HEK293 (cell line): ENCODE data around the gene HOGA1.

Source experiments
- GLIS1 ChIP-seq: fragments of 450-650 bp; formaldehyde crosslinking; IDR thresholded peaks from 2 replicates; pipeline ENCODE4 v1.5.1; 2016; ENCODE audit warnings: missing biosample characterization, missing genetic modification characterization
- MYNN ChIP-seq: fragments of 450-650 bp; formaldehyde crosslinking; IDR thresholded peaks from 2 replicates; pipeline ENCODE4 v1.5.1; 2016; ENCODE audit warnings: missing biosample characterization, missing genetic modification characterization, borderline replicate concordance
- PBX3 ChIP-seq: sonication (generic); formaldehyde crosslinking; IDR thresholded peaks from 2 replicates; pipeline ENCODE4 v1.8.1; 2022; ENCODE audit warnings: mild to moderate bottlenecking, moderate library complexity, missing genetic modification reagents
- PRDM2 ChIP-seq: fragments of 450-650 bp; formaldehyde crosslinking; IDR thresholded peaks from 2 replicates; pipeline ENCODE4 v1.5.1; 2016; ENCODE audit warnings: missing biosample characterization, missing genetic modification characterization, borderline replicate concordance
- REST ChIP-seq: fragments of 450-650 bp; formaldehyde crosslinking; IDR thresholded peaks from 2 replicates; pipeline ENCODE4 v1.5.1; 2016; ENCODE audit warnings: missing biosample characterization, missing genetic modification characterization
- ZBTB7A ChIP-seq: fragments of 450-650 bp; formaldehyde crosslinking; IDR thresholded peaks from 2 replicates; pipeline ENCODE4 v1.5.1; 2016; ENCODE audit warnings: low read depth, missing biosample characterization, missing genetic modification characterization
- ZNF155 ChIP-seq: fragments of 450-650 bp; formaldehyde crosslinking; IDR thresholded peaks from 2 replicates; pipeline ENCODE4 v1.5.1; 2016; ENCODE audit warnings: missing biosample characterization, missing genetic modification characterization
- ZNF175 ChIP-seq: fragments of 450-650 bp; formaldehyde crosslinking; IDR thresholded peaks from 2 replicates; pipeline ENCODE4 v1.5.1; 2016; ENCODE audit warnings: missing biosample characterization, missing genetic modification characterization
- ZNF19 ChIP-seq: fragments of 450-650 bp; formaldehyde crosslinking; IDR thresholded peaks from 2 replicates; pipeline ENCODE4; 2016; ENCODE audit warnings: missing biosample characterization, missing genetic modification characterization, low read depth
- ZNF202 ChIP-seq: fragments of 450-650 bp; formaldehyde crosslinking; IDR thresholded peaks from 2 replicates; pipeline ENCODE4 v1.5.1; 2016; ENCODE audit warnings: missing biosample characterization, missing genetic modification characterization, borderline replicate concordance
- ZNF214 ChIP-seq: fragments of 450-650 bp; formaldehyde crosslinking; IDR thresholded peaks from 2 replicates; pipeline ENCODE4 v1.5.1; 2017; ENCODE audit warnings: missing biosample characterization, mild to moderate bottlenecking, missing genetic modification characterization, borderline replicate concordance
- ZNF221 ChIP-seq: fragments of 450-650 bp; formaldehyde crosslinking; IDR thresholded peaks from 2 replicates; pipeline ENCODE4 v1.5.1; 2017; ENCODE audit warnings: missing biosample characterization, missing genetic modification characterization, borderline replicate concordance
- ZNF223 ChIP-seq: fragments of 450-650 bp; formaldehyde crosslinking; IDR thresholded peaks from 2 replicates; pipeline ENCODE4 v1.5.1; 2016; ENCODE audit warnings: missing biosample characterization, missing genetic modification characterization
- ZNF394 ChIP-seq: fragments of 450-650 bp; formaldehyde crosslinking; IDR thresholded peaks from 2 replicates; pipeline ENCODE4 v1.5.1; 2016; ENCODE audit warnings: missing biosample characterization, missing genetic modification characterization, mild to moderate bottlenecking, moderate library complexity, borderline replicate concordance
- ZNF423 ChIP-seq: fragments of 450-650 bp; formaldehyde crosslinking; IDR thresholded peaks from 2 replicates; pipeline ENCODE4 v1.5.1; 2016; ENCODE audit warnings: missing biosample characterization, missing genetic modification characterization
- ZNF473 ChIP-seq: fragments of 450-650 bp; formaldehyde crosslinking; IDR thresholded peaks from 2 replicates; pipeline ENCODE4 v1.5.1; 2017; ENCODE audit warnings: missing biosample characterization, missing genetic modification characterization
- ZNF488 ChIP-seq: fragments of 450-650 bp; formaldehyde crosslinking; IDR thresholded peaks from 2 replicates; pipeline ENCODE4 v1.5.1; 2016; ENCODE audit warnings: missing biosample characterization, missing genetic modification characterization
- ZNF521 ChIP-seq: fragments of 450-650 bp; formaldehyde crosslinking; IDR thresholded peaks from 2 replicates; pipeline ENCODE4 v1.5.1; 2017; ENCODE audit warnings: missing biosample characterization, mild to moderate bottlenecking, missing genetic modification characterization
- ZNF558 ChIP-seq: fragments of 450-650 bp; formaldehyde crosslinking; IDR thresholded peaks from 2 replicates; pipeline ENCODE4 v1.5.1; 2016; ENCODE audit warnings: missing biosample characterization, missing genetic modification characterization
- ZNF561 ChIP-seq: fragments of 450-650 bp; IDR thresholded peaks from 2 replicates; pipeline ENCODE4 v1.5.1; 2018; ENCODE audit warnings: missing biosample characterization, missing genetic modification characterization, borderline replicate concordance
- ZNF596 ChIP-seq: fragments of 450-650 bp; IDR thresholded peaks from 2 replicates; pipeline ENCODE4 v1.5.0; 2018; ENCODE audit warnings: missing biosample characterization, mild to moderate bottlenecking, missing genetic modification characterization, moderate library complexity
- ZNF624 ChIP-seq: fragments of 450-650 bp; formaldehyde crosslinking; IDR thresholded peaks from 2 replicates; pipeline ENCODE4 v1.5.1; 2017; ENCODE audit warnings: missing biosample characterization, missing genetic modification characterization
- TF ChIP-seq, protein P1 (sequence below): fragments of 450-650 bp; formaldehyde crosslinking; IDR thresholded peaks from 2 replicates; pipeline ENCODE4 v1.5.1; 2016; ENCODE audit warnings: missing biosample characterization, missing genetic modification characterization
- TF ChIP-seq, protein P2 (sequence below): fragments of 450-650 bp; formaldehyde crosslinking; IDR thresholded peaks from 2 replicates; pipeline ENCODE4 v1.5.1; 2017; ENCODE audit warnings: missing biosample characterization, missing genetic modification characterization

The HOGA1 gene

DNA sequence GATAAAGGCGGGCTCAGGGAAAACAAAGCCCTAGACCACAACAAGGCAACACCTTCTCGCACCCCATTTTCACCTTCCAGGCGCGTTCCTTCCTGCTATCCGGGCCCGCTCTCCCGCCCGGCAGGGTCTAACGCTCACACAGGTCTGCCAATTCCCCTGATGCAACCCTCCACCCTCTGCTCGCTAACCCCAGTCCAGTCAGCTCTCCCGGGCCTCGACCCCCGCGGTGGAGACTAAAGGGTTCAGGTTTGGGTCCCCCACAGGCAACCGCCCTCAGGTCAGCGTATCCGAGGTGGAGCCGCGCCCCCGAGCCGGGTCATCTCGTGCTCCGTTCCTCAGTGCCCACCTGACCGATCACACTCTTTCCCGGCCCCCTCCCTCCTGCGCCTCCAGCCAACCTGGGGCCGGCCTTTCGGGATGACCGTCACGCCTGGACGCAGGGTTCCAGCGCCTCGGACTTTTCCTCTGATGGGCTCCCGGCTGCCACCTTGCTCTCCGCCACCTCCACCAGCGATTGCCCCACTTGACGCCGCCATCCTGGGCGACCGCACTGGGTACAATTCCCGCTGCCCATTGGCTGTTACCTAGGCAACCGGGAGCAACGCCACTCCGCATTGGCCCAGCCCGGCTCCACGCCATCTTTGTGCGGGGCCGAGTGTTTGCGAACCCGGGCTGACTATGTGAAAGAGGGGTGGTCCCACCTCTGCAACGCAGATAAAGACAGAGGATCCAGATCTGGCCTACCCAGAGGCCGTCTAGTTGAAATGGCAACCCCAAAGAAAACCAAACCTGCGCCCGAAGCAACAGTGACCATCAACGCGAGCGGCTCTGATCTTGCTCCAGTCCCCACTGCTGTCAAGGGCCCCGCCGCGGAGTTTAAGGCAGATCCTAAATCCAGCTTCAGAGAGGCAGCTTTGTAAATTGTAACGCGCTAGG is 49.0 kb downstream of the HOGA1 start, which contains the start of gene MORN4 (continued):
- no peak for TF ChIP-seq PBX3 (CRISPR knock-in tag)
- TF ChIP-seq ZNF214 (tag by site-specific recombination), result no peak
- TF ChIP-seq ZNF221 (tag by site-specific recombination), result no peak
- TF ChIP-seq REST (tag by site-specific recombination), result 0 out of 2 replicates have a peak, but pooled peaks have one; percentile 47
- TF ChIP-seq ZNF223 (tag by site-specific recombination), result no peak
- no peak for TF ChIP-seq ZNF488 (tag by site-specific recombination)
- TF ChIP-seq, protein P1, sequence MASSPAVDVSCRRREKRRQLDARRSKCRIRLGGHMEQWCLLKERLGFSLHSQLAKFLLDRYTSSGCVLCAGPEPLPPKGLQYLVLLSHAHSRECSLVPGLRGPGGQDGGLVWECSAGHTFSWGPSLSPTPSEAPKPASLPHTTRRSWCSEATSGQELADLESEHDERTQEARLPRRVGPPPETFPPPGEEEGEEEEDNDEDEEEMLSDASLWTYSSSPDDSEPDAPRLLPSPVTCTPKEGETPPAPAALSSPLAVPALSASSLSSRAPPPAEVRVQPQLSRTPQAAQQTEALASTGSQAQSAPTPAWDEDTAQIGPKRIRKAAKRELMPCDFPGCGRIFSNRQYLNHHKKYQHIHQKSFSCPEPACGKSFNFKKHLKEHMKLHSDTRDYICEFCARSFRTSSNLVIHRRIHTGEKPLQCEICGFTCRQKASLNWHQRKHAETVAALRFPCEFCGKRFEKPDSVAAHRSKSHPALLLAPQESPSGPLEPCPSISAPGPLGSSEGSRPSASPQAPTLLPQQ, result peak; percentile 99
- no peak for TF ChIP-seq ZNF596 (tag by site-specific recombination)
- TF ChIP-seq ZNF155 (tag by site-specific recombination), result no peak
- TF ChIP-seq ZNF473, result no peak
- peak; percentile 82 for TF ChIP-seq GLIS1
- no peak for TF ChIP-seq ZNF521 (tag by site-specific recombination)
- TF ChIP-seq ZNF202 (tag by site-specific recombination), result no peak
- TF ChIP-seq ZNF423 (tag by site-specific recombination), result no peak
- 0 out of 2 replicates have a peak, but pooled peaks have one; percentile 63 for TF ChIP-seq ZNF561 (tag by site-specific recombination)
- no peak for TF ChIP-seq ZNF19 (tag by site-specific recombination)
- no peak for TF ChIP-seq PRDM2 (tag by site-specific recombination)
- no peak for TF ChIP-seq ZBTB7A (tag by site-specific recombination)
- peak; percentile 28; the same call in 1 of the 2 replicates for TF ChIP-seq ZNF394
- TF ChIP-seq MYNN (tag by site-specific recombination), result peak; percentile 44; the same call in 1 of the 2 replicates
- TF ChIP-seq ZNF175 (tag by site-specific recombination), result no peak
- TF ChIP-seq, protein P2, sequence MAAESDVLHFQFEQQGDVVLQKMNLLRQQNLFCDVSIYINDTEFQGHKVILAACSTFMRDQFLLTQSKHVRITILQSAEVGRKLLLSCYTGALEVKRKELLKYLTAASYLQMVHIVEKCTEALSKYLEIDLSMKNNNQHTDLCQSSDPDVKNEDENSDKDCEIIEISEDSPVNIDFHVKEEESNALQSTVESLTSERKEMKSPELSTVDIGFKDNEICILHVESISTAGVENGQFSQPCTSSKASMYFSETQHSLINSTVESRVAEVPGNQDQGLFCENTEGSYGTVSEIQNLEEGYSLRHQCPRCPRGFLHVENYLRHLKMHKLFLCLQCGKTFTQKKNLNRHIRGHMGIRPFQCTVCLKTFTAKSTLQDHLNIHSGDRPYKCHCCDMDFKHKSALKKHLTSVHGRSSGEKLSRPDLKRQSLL (tag by site-specific recombination), result no peak
- no peak for TF ChIP-seq ZNF624 (tag by site-specific recombination)
- no peak for TF ChIP-seq ZNF558 (tag by site-specific recombination)
